Erythroblast (primary cell): Measurements from ENCODE around the gene SLC41A2.

Source experiments
- GATA1 ChIP-seq: IDR thresholded peaks from 2 replicates; pipeline ENCODE4 v1.6.1; 2011; ENCODE audit warnings: low read depth, mild to moderate bottlenecking, control low read depth, low read length, moderate library complexity
- POLR2A ChIP-seq: IDR thresholded peaks from 2 replicates; pipeline ENCODE4 v1.6.1; 2011; ENCODE audit warnings: mild to moderate bottlenecking, low read length

GRCh38 chr12:104994336-104994735 lies 36.2 kb upstream of the SLC41A2 start:
- no peak for TF ChIP-seq POLR2A
- no peak for TF ChIP-seq GATA1
